D721Med (cell line): ENCODE results near the gene GFRA4.

Experiments used
- DNase-seq: peaks from one replicate; pipeline ENCODE4 v3.0.0; 2011; ENCODE audit warnings: low spot score; ENCODE audit not compliant: insufficient read length
- FAIRE-seq: peaks from 2 replicates; lab custom pipeline; 2011; peaks lifted over from hg19 to GRCh38; lab: Jason Lieb, UNC
- TF ChIP-seq, protein P1 (sequence below): IDR thresholded peaks from 2 replicates; pipeline ENCODE4 v1.5.1; 2012; ENCODE audit warnings: mild to moderate bottlenecking, control low read depth; ENCODE audit not compliant: insufficient read depth; ENCODE audit errors: missing control alignments

Gene GFRA4

DNA sequence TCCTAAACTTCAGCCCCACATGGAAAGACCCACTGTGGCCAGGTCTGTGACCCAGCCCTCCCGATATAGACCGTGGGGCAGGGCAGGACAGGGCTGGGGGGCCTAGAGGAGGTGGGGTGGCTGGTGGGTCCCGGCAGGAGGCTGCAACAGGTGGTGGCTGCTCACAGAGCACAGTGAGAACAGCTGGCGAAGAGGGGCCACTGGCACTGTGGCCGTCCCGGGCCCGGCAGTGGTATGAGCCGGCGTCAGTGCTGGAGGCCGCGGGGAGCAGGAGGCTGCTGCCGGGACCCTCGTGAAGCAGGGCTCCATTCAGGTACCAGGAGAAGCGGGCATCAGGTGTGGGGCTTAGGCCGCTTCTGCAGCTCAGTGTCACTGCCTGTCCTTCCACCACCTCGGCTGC, 35.8 kb upstream of the GFRA4 start:
- DNase-seq (no peak), FAIRE-seq (no peak)
- TF ChIP-seq, protein P1, sequence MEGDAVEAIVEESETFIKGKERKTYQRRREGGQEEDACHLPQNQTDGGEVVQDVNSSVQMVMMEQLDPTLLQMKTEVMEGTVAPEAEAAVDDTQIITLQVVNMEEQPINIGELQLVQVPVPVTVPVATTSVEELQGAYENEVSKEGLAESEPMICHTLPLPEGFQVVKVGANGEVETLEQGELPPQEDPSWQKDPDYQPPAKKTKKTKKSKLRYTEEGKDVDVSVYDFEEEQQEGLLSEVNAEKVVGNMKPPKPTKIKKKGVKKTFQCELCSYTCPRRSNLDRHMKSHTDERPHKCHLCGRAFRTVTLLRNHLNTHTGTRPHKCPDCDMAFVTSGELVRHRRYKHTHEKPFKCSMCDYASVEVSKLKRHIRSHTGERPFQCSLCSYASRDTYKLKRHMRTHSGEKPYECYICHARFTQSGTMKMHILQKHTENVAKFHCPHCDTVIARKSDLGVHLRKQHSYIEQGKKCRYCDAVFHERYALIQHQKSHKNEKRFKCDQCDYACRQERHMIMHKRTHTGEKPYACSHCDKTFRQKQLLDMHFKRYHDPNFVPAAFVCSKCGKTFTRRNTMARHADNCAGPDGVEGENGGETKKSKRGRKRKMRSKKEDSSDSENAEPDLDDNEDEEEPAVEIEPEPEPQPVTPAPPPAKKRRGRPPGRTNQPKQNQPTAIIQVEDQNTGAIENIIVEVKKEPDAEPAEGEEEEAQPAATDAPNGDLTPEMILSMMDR, result no peak

DNA sequence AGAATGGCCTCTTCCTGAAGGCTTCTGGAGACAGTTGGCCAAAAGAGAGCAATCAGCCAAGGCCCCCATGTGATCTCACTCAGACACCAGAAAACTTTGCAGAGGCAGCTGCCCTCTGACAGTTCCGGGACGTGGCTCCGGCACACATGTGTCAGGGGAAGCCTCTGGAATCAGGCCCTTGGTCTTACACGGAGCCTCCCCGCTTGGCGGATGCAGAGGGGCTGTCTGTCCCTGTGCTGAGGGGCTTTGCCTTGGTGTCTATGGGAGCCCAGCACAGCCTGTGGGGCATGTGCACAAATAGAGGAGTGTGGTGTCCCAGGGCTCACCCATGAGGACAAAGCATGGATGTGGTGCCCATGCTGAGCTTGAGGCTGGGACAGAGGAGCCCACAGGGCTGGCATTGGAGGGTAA, 35.4 kb upstream of the GFRA4 start:
- TF ChIP-seq, protein P1, result no peak
- FAIRE-seq (no peak), DNase-seq (no peak)

- DNase-seq (no peak), FAIRE-seq (no peak)
- TF ChIP-seq, protein P1, result no peak
These were observed 34.5 kb upstream of the GFRA4 start for GRCh38 chr20:3697588-3698305.

DNA sequence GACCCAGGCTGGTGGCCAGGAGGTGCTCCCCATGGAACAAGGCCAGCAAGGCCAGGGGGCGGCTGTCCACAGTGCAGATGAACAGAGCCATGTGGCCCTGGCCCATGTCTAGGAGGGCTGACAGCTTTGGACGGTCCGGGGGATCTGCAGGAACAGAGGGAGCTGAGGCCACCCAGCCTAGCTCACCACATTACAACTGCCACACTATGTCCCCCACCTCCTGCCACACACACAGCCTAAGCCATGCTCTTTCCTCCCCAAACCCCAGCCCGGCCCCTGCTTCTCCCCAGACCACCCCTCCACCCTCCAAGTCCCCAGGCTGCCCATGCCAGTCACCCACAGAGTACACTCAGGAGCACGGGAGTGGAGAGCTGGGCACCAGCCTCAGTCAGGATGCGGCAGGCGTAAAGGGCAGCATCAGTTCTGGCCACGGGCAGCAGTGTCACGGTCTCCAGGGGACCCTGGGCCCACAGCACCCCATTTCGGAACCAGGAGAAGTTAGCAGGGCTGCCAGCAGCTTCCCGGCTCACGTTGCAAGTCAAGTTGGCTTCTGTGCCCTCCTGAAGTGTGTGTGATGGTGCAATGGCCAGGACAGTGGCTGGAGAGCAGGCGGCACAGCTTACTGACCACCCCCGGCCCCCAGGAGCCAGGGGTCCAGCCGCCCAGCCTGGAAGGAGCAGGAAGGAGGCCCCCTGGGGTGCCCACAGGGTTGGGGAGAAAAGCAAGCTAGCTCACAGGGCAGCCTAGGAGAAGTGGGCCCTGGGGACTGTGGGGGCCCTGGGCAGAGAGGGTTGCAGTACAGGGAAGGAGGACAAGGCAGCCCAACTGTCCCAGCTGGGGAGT, 33.8 kb upstream of the GFRA4 start:
- FAIRE-seq (no peak), DNase-seq (no peak)
- TF ChIP-seq, protein P1, result no peak

DNA sequence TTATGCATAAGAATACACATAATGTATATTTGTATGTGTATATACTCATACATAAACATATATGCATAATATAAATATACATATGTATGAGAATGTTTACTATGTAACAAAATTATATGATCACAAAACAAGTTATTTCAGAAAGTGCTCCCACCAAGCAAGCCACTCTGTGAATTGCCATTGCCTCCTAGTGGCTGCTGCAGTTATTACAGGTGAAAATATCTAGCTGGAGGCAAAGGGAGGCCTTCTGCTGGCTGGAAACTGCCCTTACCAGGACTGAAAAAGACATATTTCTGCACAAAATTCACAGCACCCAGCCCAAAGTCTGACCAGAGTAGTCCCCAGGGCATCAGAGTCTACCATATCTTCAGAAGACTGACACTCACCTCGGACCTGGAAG, 33.0 kb upstream of the GFRA4 start:
- no peak for FAIRE-seq
- TF ChIP-seq, protein P1, result peak; percentile 5
- DNase-seq, result no peak

DNA sequence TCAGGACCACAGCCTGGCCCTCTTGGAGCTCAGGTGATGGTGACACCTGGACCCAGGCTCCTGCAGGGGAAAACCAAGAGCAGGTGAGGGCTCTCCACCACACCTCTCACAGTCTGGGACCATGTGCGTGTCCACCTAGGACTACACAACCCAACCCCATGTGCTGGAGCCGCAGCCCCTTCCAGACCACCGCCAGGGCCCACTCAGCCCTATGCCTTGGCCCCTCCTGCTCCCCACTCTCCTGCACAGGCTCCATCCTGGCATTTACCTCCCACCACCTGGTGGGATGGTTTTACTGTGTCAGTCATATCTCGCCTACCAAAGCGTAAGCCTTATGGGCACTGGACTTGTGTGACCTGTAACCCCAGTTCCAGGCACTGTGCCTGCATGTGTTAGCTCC, 31.7 kb upstream of the GFRA4 start:
- TF ChIP-seq, protein P1, result no peak
- DNase-seq (no peak), FAIRE-seq (no peak)
